GM10248 (cell line): ENCODE data around the gene PIK3CB.
"Not testable (repeated sequence)": the region's sequence is repeated elsewhere in the genome, so short reads cannot be mapped to it uniquely, and the experiment has no call there.

Experiments used
- CTCF ChIA-PET: fragments of 300-600 bp; sonication (Branson Sonifier 250); formaldehyde crosslinking; extraction: SDS; loops from one replicate; lab custom pipeline; 2021; ENCODE audit warnings: antibody characterized with exemption; lab: Yijun Ruan, JAX
- POLR2A ChIA-PET: fragments of 350-650 bp; sonication (Branson Sonifier 250); formaldehyde crosslinking; extraction: SDS; loops from one replicate; lab custom pipeline; 2020; ENCODE audit warnings: antibody characterized with exemption; lab: Yijun Ruan, JAX
- DNase-seq: peaks from one replicate; pipeline ENCODE4 v3.0.0; 2012; ENCODE audit errors: extremely low spot score
- TF ChIP-seq, protein P1 (sequence below): IDR thresholded peaks from 2 replicates; pipeline ENCODE4 v1.5.1; 2012; ENCODE audit warnings: mild to moderate bottlenecking, low read depth; ENCODE audit errors: extremely low read depth, missing control alignments, control extremely low read depth

The PIK3CB gene

DNA sequence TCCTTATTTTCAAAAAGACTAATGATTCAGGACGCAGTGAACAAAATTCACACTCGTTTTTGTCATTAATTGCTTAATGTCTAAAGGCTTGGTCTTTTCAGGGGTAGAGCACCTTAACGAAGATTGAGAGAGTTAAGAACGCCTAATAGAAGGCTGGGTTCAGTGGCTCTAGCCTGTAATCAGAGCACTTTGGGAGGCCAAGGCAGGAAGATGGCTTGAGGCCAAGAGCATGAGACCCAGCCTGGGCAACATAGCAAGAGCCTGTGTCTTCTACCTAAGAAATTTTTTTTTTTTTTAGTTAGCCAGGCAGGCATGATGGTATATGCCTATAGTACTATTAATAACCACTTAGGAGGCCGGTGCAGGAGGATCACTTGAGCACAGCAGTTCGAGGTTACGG is 7.5 kb downstream of the PIK3CB start:
- TF ChIP-seq, protein P1, sequence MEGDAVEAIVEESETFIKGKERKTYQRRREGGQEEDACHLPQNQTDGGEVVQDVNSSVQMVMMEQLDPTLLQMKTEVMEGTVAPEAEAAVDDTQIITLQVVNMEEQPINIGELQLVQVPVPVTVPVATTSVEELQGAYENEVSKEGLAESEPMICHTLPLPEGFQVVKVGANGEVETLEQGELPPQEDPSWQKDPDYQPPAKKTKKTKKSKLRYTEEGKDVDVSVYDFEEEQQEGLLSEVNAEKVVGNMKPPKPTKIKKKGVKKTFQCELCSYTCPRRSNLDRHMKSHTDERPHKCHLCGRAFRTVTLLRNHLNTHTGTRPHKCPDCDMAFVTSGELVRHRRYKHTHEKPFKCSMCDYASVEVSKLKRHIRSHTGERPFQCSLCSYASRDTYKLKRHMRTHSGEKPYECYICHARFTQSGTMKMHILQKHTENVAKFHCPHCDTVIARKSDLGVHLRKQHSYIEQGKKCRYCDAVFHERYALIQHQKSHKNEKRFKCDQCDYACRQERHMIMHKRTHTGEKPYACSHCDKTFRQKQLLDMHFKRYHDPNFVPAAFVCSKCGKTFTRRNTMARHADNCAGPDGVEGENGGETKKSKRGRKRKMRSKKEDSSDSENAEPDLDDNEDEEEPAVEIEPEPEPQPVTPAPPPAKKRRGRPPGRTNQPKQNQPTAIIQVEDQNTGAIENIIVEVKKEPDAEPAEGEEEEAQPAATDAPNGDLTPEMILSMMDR: no peak
- CTCF ChIA-PET: no interaction called here
- no peak for DNase-seq
- POLR2A ChIA-PET: interaction anchor here (0.6 kb wide), 1 partner anchor 680 kb away, joined by 3 read pairs; no protein-coding TSS in a partner anchor

DNA sequence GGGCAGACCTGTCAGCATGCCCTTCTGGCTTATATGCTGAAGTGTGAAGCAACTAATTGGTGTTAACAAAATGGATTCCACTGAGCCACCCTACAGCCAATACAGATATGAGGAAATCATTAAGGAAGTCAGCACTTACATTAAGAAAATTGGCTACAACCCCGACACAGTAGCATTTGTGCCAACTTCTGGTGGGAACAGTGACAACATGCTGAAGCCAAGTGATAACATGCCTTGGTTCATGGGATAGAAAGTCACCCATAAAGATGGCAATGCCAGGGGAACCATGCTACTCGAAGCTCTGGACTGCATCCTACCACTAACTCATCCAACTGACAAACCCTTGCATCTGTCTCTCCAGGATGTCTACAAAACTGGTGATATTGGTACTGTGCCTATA is 9.4 kb downstream of the PIK3CB start:
- ChIA-PET POLR2A (interaction anchor here (0.6 to 1.0 kb wide), 3 partner anchors 9 to 67 kb away, joined by 3 to 7 read pairs (median 6); no protein-coding TSS in a partner anchor), CTCF (interaction anchor here (1.1 to 2.4 kb wide), 4 partner anchors 9 to 91 kb away, joined by 3 to 9 read pairs (median 4); partner anchors contain the start of gene PIK3CB)
- TF ChIP-seq, protein P1: no peak
- DNase-seq: no peak

- POLR2A ChIA-PET: interaction anchor here (0.6 kb wide), 1 partner anchor 16 kb away, joined by 8 read pairs; no protein-coding TSS in a partner anchor
These were observed 10.6 kb downstream of the PIK3CB start for GRCh38 chr3:138824114-138824506.

GRCh38 chr3:138820379-138820778 is 14.3 kb downstream of the PIK3CB start:
- DNase-seq, POLR2A ChIA-PET, CTCF ChIA-PET: not testable (repeated sequence)

More at GRCh38 chr3:138824114-138824506, 10.6 kb downstream of the PIK3CB start:
- TF ChIP-seq, protein P1: no peak
- CTCF ChIA-PET: interaction anchor here (0.8 to 2.4 kb wide), 7 partner anchors 33 to 107 kb away, joined by 3 to 9 read pairs (median 3); no protein-coding TSS in a partner anchor
- DNase-seq: no peak

GRCh38 chr3:138818185-138818860 is 16.4 kb downstream of the PIK3CB start:
- CTCF ChIA-PET: interaction anchor here (1.1 to 2.2 kb wide), 8 partner anchors 10 to 224 kb away, joined by 3 to 6 read pairs (median 4); partner anchors contain the start of genes CEP70 and PIK3CB
- POLR2A ChIA-PET: no interaction called here
- TF ChIP-seq, protein P1: no peak
- no peak for DNase-seq

DNA sequence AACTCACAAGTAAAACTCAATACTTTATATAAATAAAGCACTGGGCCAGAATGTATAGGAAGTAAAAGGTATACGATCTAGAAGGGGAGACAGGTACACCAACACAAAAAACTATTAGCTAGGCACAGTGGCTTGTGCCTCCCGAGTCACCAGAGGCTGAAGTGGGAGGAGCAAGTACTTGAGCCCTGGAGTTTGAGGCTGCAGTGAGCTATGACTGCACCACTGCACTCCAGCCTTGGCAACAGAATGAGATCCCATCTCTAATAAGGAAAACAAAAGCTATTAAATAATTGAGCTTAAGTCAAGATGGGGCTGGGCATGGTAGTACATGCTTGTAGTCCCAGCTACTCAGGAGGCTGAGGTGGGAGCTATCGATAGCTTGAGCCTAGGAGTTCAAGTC is 17.0 kb downstream of the PIK3CB start:
- TF ChIP-seq, protein P1: no peak
- POLR2A ChIA-PET: no interaction called here
- DNase-seq: no peak
- CTCF ChIA-PET: interaction anchor here (1.1 to 2.2 kb wide), 8 partner anchors 10 to 223 kb away, joined by 3 to 6 read pairs (median 4); partner anchors contain the start of genes CEP70 and PIK3CB

DNA sequence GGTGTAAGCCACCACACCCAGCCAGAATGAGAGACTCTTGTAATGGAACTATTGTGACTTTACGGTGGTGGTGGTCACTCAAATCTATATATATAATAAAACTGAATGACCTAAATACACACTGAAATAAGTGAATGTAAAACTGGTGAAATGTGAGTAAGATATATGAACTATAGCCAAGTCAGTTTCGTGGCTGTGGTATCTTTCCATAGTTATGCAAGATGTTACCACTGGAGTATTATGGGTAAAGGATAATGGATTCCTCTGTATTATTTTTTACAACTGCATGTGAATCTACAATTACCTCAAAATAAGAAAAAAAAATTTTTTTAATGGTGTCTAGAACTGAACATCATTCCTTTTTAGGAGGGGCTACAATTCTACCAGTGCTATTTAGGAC is 21.9 kb downstream of the PIK3CB start:
- TF ChIP-seq, protein P1: no peak
- no peak for DNase-seq
- POLR2A ChIA-PET: no interaction called here

More for the DNA sequence above, 21.9 kb downstream of the PIK3CB start:
- CTCF ChIA-PET: interaction anchor here (0.6 kb wide), 1 partner anchor 96 kb away, joined by 3 read pairs; no protein-coding TSS in a partner anchor
